HCT116 (cell line): ENCODE data around the gene ALB. TPM values are rescaled to one million over a fixed set of nuclear protein-coding genes. Genes with fewer than 3 reads are reported as not detected.

Experiments used
- ATAC-seq: fragments of 200-7000 bp; cut with Tn5 transposase; 2 replicates; pipeline ENCODE4 v1.9.1; 2020; ENCODE audit warnings: mild to moderate bottlenecking, moderate library complexity
- BruUV-seq: library from RNA; stranded (reverse); fragments of 400-500 nt; replicated peaks from 2 replicates; lab custom pipeline; 2021; lab: Mats Ljungman, UMichigan
- CTCF ChIA-PET: fragments of 300-600 bp; sonication (Branson Sonifier 250); formaldehyde crosslinking; loops from one replicate; lab custom pipeline; 2021; ENCODE audit warnings: antibody characterized with exemption; lab: Charles Lee
- POLR2A ChIA-PET: fragments of 300-600, 350-600 bp; sonication (Branson Sonifier 250); formaldehyde crosslinking; loops from one replicate; lab custom pipeline; 2021; ENCODE audit warnings: antibody characterized with exemption; lab: Charles Lee
- RAD21 ChIA-PET, 2 experiments: fragments of 300-600 bp; sonication (Branson Sonifier 250); formaldehyde crosslinking; loops; one replicate each; lab custom pipeline; 2023; ENCODE audit warnings: low total read pairs in 2 of 2; ENCODE audit not compliant: uncharacterized antibody in 2 of 2, unreplicated experiment in 2 of 2, low non-redundant PET in 1 of 2; lab: Charles Lee
- DNase-seq: peaks from one replicate; pipeline ENCODE4 v3.0.0-alpha.2; 2010; ENCODE audit warnings: low read depth, low spot score
- H2AFZ ChIP-seq: fragments of 200-600 bp; shearing (Covaris generic), sonication (generic); 2 replicates; pipeline ENCODE4 v1.6.1; 2017; ENCODE audit warnings: low read depth, mixed run types, mixed read lengths, antibody characterized with exemption, low read length; ENCODE audit not compliant: poor library complexity, severe bottlenecking
- H3K27ac ChIP-seq: 2 replicates; pipeline ENCODE4 v1.5.1; 2012; ENCODE audit warnings: low read depth, low read length
- H3K27me3 ChIP-seq: fragments of 200-600 bp; sonication (generic); 2 replicates; pipeline ENCODE4 v1.6.1; 2016; ENCODE audit warnings: mixed run types, low read length, mixed read lengths; ENCODE audit not compliant: insufficient read depth
- H3K36me3 ChIP-seq, 2 experiments: fragments of 200-500 bp in 1 of 2; fragments of 200-600 bp in 1 of 2; sonication (Bioruptor generic) in 1 of 2; sonication (generic) in 1 of 2; 2 replicates each; pipeline versions ENCODE4 v1.5.1 to v1.6.1; 2014 to 2016; ENCODE audit warnings: low read length in 2 of 2, inconsistent platforms in 1 of 2, mixed read lengths in 1 of 2, mixed run types in 1 of 2; ENCODE audit not compliant: insufficient read depth in 2 of 2, control insufficient read depth in 1 of 2
- H3K4me1 ChIP-seq, 2 experiments: fragments of 200-600 bp in 1 of 2; sonication (generic) in 1 of 2; 2 replicates each; pipeline versions ENCODE4 v1.5.1 to v1.6.1; 2012 to 2017; ENCODE audit warnings: low read length in 2 of 2, inconsistent platforms in 1 of 2, mild to moderate bottlenecking in 1 of 2, mixed read lengths in 1 of 2, mixed run types in 1 of 2, moderate library complexity in 1 of 2; ENCODE audit not compliant: insufficient read depth in 2 of 2, control insufficient read depth in 1 of 2
- H3K4me2 ChIP-seq: fragments of 200-600 bp; sonication (generic); 2 replicates; pipeline ENCODE4 v1.6.1; 2017; ENCODE audit warnings: mixed run types, low read length, mixed read lengths
- H3K4me3 ChIP-seq, 2 experiments: fragments of 200-600 bp in 1 of 2; sonication (generic) in 1 of 2; replicated peaks in 1 of 2; 2 replicates each; pipeline ENCODE4 v1.5.1; 2011 to 2016; ENCODE audit warnings: low read length in 2 of 2, control low read depth in 1 of 2, low read depth in 1 of 2, mild to moderate bottlenecking in 1 of 2, mixed read lengths in 1 of 2, mixed run types in 1 of 2
- H3K79me2 ChIP-seq: fragments of 200-600 bp; sonication (generic); 2 replicates; pipeline ENCODE4 v1.6.1; 2017; ENCODE audit warnings: mild to moderate bottlenecking, mixed run types, low read length, moderate library complexity, mixed read lengths; ENCODE audit not compliant: insufficient read depth
- H3K9ac ChIP-seq: fragments of 200-600 bp; sonication (generic); 2 replicates; pipeline ENCODE4 v1.6.1; 2016; ENCODE audit warnings: low read length, mixed read lengths
- H3K9me2 ChIP-seq: fragments of 200-600 bp; sonication (generic), shearing (Covaris generic); 2 replicates; pipeline ENCODE4 v1.6.1; 2017; ENCODE audit warnings: mixed run types, mild to moderate bottlenecking, moderate library complexity; ENCODE audit not compliant: insufficient read depth
- H3K9me3 ChIP-seq, 2 experiments: fragments of 200-500 bp in 1 of 2; fragments of 200-600 bp in 1 of 2; sonication (Bioruptor generic) in 1 of 2; sonication (generic) in 1 of 2; 2 replicates each; pipeline ENCODE4 v1.6.1; 2014 to 2017; ENCODE audit warnings: low read length in 2 of 2, mixed read lengths in 2 of 2, inconsistent platforms in 1 of 2, low read depth in 1 of 2, mild to moderate bottlenecking in 1 of 2, mixed run types in 1 of 2, moderate library complexity in 1 of 2; ENCODE audit not compliant: control insufficient read depth in 1 of 2, insufficient read depth in 1 of 2
- H4K20me1 ChIP-seq: fragments of 200-600 bp; sonication (generic), shearing (Covaris generic); 2 replicates; pipeline ENCODE4 v1.6.1; 2017; ENCODE audit warnings: mixed run types, mild to moderate bottlenecking, moderate library complexity; ENCODE audit not compliant: insufficient read depth
- CBX3 ChIP-seq: IDR thresholded peaks from 2 replicates; pipeline ENCODE4 v1.6.1; 2012; ENCODE audit warnings: low read depth
- CEBPB ChIP-seq: IDR thresholded peaks from 2 replicates; pipeline ENCODE4 v1.6.1; 2012; ENCODE audit warnings: low read depth
- EGR1 ChIP-seq: IDR thresholded peaks from 2 replicates; pipeline ENCODE4 v1.6.1; 2012; ENCODE audit warnings: low read depth
- EZH2 ChIP-seq: fragments of 200-600 bp; sonication (generic); IDR thresholded peaks from 2 replicates; pipeline ENCODE4 v1.6.1; 2017; ENCODE audit warnings: antibody characterized with exemption, mixed run types
- EZH2phosphoT487 ChIP-seq: fragments of 200-600 bp; IDR thresholded peaks from 2 replicates; pipeline ENCODE4 v1.6.1; 2018; ENCODE audit warnings: antibody characterized with exemption, borderline replicate concordance
- JUND ChIP-seq: IDR thresholded peaks from 2 replicates; pipeline ENCODE4 v1.6.1; 2012
- POLR2A ChIP-seq: IDR thresholded peaks from 2 replicates; pipeline ENCODE4 v1.7.0; 2011; ENCODE audit warnings: borderline replicate concordance; ENCODE audit not compliant: insufficient read depth, insufficient read length; ENCODE audit errors: extremely low read depth
- POLR2AphosphoS5 ChIP-seq: IDR thresholded peaks from 2 replicates; pipeline ENCODE4 v1.6.1; 2011; ENCODE audit warnings: mild to moderate bottlenecking, low read depth, low read length, moderate library complexity
- RAD21 ChIP-seq: IDR thresholded peaks from 2 replicates; pipeline ENCODE4 v1.6.1; 2012; ENCODE audit warnings: low read depth, mild to moderate bottlenecking
- SIN3A ChIP-seq: IDR thresholded peaks from 2 replicates; pipeline ENCODE4 v1.6.1; 2012; ENCODE audit warnings: low read depth
- SP1 ChIP-seq: IDR thresholded peaks from 2 replicates; pipeline ENCODE4 v1.6.1; 2012; ENCODE audit warnings: low read depth
- SRF ChIP-seq: IDR thresholded peaks from 2 replicates; pipeline ENCODE4 v1.6.1; 2012; ENCODE audit warnings: low read depth
- YY1 ChIP-seq: IDR thresholded peaks from 2 replicates; pipeline ENCODE4 v1.6.1; 2011; ENCODE audit warnings: low read length, low read depth, moderate library complexity, mild to moderate bottlenecking; ENCODE audit not compliant: insufficient replicate concordance; ENCODE audit errors: extremely low read depth
- ZFX ChIP-seq: fragments of 450-650 bp; IDR thresholded peaks from 2 replicates; pipeline ENCODE4 v1.6.1; 2017
- ZNF274 ChIP-seq: fragments of 200-500 bp; sonication (Bioruptor generic); IDR thresholded peaks from 2 replicates; pipeline ENCODE4 v1.6.1; 2014; ENCODE audit warnings: mild to moderate bottlenecking, low read depth, low read length, inconsistent platforms
- intact Hi-C: fragments of 100-400 bp; cut with micrococcal nuclease; formaldehyde crosslinking; loops from 2 replicates; pipeline ENCODE4 v1.10.0; 2022
- total RNA-seq: library from RNA; stranded (reverse); gene quantifications from one replicate; pipeline ENCODE4 v1.2.1, GENCODE V29; 2021; ENCODE audit not compliant: unreplicated experiment
- TF ChIP-seq, protein P1 (sequence below): IDR thresholded peaks from 2 replicates; pipeline ENCODE4 v1.6.1; 2012
- TF ChIP-seq, protein P2 (sequence below): IDR thresholded peaks from 2 replicates; pipeline ENCODE4 v1.6.1; 2011; ENCODE audit warnings: mild to moderate bottlenecking, low read length, moderate library complexity; ENCODE audit not compliant: insufficient replicate concordance; ENCODE audit errors: extremely low read depth
- TF ChIP-seq, protein P3 (sequence below): IDR thresholded peaks from 2 replicates; pipeline ENCODE4 v1.6.1; 2012; ENCODE audit warnings: low read depth
- TF ChIP-seq, protein P4 (sequence below), 3 experiments: fragments of 200-600 bp in 1 of 3; sonication (generic) in 1 of 3; IDR thresholded peaks in 2 of 3; conservative IDR thresholded peaks in 1 of 3; 2 replicates each; pipeline ENCODE4 v1.5.1; 2012 to 2017; ENCODE audit warnings: low read depth in 2 of 3, low read length in 2 of 3, antibody characterized with exemption in 1 of 3, borderline replicate concordance in 1 of 3, control low read depth in 1 of 3, mild to moderate bottlenecking in 1 of 3, mixed read lengths in 1 of 3, mixed run types in 1 of 3, moderate library complexity in 1 of 3; ENCODE audit not compliant: insufficient read depth in 1 of 3

The ALB gene
- total RNA-seq, 1 experiment from 2014 or later = 26.7 TPM

DNA sequence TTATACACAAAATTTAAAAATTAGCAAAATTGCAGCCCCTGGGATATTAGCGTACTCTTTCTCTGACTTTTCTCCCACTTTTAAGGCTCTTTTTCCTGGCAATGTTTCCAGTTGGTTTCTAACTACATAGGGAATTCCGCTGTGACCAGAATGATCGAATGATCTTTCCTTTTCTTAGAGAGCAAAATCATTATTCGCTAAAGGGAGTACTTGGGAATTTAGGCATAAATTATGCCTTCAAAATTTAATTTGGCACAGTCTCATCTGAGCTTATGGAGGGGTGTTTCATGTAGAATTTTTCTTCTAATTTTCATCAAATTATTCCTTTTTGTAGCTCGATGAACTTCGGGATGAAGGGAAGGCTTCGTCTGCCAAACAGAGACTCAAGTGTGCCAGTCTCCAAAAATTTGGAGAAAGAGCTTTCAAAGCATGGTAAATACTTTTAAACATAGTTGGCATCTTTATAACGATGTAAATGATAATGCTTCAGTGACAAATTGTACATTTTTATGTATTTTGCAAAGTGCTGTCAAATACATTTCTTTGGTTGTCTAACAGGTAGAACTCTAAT, 6.0 kb downstream of the ALB start:
- RAD21 ChIA-PET = no interaction called here
- no TSS peak for BruUV-seq
- no peaks in the 10 kb centered on the region for H3K9me2 ChIP-seq
- H4K20me1 ChIP-seq = no peaks in the 10 kb centered on the region
- H3K36me3 ChIP-seq = no peaks in the 10 kb centered on the region
- H3K9me3 ChIP-seq = no peaks in the 10 kb centered on the region
- H3K27me3 ChIP-seq = no peaks in the 10 kb centered on the region
- ATAC-seq (no peak), DNase-seq (no peak)
- no peaks in the 10 kb centered on the region for H3K4me1 ChIP-seq
- no peak overlapping the region for H3K4me2 ChIP-seq
- no peaks in the 10 kb centered on the region for H3K79me2 ChIP-seq
- CTCF ChIA-PET = no interaction called here
- no peak overlapping the region for H3K9ac ChIP-seq
- H3K4me3 ChIP-seq = no peak overlapping the region
- H2AFZ ChIP-seq = no peak overlapping the region
- TF ChIP-seq JUND = no peak
- no peak for TF ChIP-seq RAD21
- TF ChIP-seq, protein P1, sequence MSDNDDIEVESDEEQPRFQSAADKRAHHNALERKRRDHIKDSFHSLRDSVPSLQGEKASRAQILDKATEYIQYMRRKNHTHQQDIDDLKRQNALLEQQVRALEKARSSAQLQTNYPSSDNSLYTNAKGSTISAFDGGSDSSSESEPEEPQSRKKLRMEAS = no peak
- TF ChIP-seq ZNF274 = no peak
- no peak for TF ChIP-seq SRF
- TF ChIP-seq SIN3A = no peak
- no peak for TF ChIP-seq POLR2A
- TF ChIP-seq CEBPB = no peak
- TF ChIP-seq EGR1 = no peak
- TF ChIP-seq, protein P2, sequence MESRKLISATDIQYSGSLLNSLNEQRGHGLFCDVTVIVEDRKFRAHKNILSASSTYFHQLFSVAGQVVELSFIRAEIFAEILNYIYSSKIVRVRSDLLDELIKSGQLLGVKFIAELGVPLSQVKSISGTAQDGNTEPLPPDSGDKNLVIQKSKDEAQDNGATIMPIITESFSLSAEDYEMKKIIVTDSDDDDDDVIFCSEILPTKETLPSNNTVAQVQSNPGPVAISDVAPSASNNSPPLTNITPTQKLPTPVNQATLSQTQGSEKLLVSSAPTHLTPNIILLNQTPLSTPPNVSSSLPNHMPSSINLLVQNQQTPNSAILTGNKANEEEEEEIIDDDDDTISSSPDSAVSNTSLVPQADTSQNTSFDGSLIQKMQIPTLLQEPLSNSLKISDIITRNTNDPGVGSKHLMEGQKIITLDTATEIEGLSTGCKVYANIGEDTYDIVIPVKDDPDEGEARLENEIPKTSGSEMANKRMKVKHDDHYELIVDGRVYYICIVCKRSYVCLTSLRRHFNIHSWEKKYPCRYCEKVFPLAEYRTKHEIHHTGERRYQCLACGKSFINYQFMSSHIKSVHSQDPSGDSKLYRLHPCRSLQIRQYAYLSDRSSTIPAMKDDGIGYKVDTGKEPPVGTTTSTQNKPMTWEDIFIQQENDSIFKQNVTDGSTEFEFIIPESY = no peak
- TF ChIP-seq, protein P3, sequence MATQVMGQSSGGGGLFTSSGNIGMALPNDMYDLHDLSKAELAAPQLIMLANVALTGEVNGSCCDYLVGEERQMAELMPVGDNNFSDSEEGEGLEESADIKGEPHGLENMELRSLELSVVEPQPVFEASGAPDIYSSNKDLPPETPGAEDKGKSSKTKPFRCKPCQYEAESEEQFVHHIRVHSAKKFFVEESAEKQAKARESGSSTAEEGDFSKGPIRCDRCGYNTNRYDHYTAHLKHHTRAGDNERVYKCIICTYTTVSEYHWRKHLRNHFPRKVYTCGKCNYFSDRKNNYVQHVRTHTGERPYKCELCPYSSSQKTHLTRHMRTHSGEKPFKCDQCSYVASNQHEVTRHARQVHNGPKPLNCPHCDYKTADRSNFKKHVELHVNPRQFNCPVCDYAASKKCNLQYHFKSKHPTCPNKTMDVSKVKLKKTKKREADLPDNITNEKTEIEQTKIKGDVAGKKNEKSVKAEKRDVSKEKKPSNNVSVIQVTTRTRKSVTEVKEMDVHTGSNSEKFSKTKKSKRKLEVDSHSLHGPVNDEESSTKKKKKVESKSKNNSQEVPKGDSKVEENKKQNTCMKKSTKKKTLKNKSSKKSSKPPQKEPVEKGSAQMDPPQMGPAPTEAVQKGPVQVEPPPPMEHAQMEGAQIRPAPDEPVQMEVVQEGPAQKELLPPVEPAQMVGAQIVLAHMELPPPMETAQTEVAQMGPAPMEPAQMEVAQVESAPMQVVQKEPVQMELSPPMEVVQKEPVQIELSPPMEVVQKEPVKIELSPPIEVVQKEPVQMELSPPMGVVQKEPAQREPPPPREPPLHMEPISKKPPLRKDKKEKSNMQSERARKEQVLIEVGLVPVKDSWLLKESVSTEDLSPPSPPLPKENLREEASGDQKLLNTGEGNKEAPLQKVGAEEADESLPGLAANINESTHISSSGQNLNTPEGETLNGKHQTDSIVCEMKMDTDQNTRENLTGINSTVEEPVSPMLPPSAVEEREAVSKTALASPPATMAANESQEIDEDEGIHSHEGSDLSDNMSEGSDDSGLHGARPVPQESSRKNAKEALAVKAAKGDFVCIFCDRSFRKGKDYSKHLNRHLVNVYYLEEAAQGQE = no peak
- no peak for TF ChIP-seq ZFX
- TF ChIP-seq SP1 = no peak
- no peak for TF ChIP-seq YY1
- TF ChIP-seq CBX3 = no peak
- TF ChIP-seq EZH2 = no peak
- TF ChIP-seq, protein P4, sequence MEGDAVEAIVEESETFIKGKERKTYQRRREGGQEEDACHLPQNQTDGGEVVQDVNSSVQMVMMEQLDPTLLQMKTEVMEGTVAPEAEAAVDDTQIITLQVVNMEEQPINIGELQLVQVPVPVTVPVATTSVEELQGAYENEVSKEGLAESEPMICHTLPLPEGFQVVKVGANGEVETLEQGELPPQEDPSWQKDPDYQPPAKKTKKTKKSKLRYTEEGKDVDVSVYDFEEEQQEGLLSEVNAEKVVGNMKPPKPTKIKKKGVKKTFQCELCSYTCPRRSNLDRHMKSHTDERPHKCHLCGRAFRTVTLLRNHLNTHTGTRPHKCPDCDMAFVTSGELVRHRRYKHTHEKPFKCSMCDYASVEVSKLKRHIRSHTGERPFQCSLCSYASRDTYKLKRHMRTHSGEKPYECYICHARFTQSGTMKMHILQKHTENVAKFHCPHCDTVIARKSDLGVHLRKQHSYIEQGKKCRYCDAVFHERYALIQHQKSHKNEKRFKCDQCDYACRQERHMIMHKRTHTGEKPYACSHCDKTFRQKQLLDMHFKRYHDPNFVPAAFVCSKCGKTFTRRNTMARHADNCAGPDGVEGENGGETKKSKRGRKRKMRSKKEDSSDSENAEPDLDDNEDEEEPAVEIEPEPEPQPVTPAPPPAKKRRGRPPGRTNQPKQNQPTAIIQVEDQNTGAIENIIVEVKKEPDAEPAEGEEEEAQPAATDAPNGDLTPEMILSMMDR (IDR thresholded peaks at IDR 0.05 in 2 of 3, conservative IDR thresholded peaks at IDR 0.05 in 1 of 3; ENCODE audit: borderline replicate concordance in 1 of 3, insufficient read depth in 1 of 3, low read depth in 2 of 3, low read length in 2 of 3) = no peak
- no peak for TF ChIP-seq EZH2phosphoT487
- TF ChIP-seq POLR2AphosphoS5 = no peak
- TF ChIP-seq, all 23 proteins: peak for 0
- H3K27ac ChIP-seq = no peak overlapping the region
- POLR2A ChIA-PET = no interaction called here
- intact Hi-C loops = no loop called here
